Limb (tissue), 2 donors: ENCODE data around the gene ENO1.

ENCODE experiments used
- DNase-seq, 2 donors: peaks; one replicate each; pipeline ENCODE4 v3.0.0-alpha.2; 2016; ENCODE audit errors: extremely low spot score in 2 of 2

The ENO1 gene

GRCh38 chr1:8871539-8871935 is 6.9 kb downstream of the ENO1 start:
- DNase-seq = no peak

- no peak for DNase-seq
Measured at GRCh38 chr1:8870616-8871538, 7.6 kb downstream of the ENO1 start.

GRCh38 chr1:8870103-8870502 is 8.4 kb downstream of the ENO1 start:
- no peak for DNase-seq

GRCh38 chr1:8867878-8868567 is 10.5 kb downstream of the ENO1 start:
- DNase-seq = no peak

GRCh38 chr1:8866792-8867415 is 11.6 kb downstream of the ENO1 start:
- DNase-seq = no peak

- no peak for DNase-seq
Measured at GRCh38 chr1:8866173-8866791, 12.2 kb downstream of the ENO1 start.

- DNase-seq = no peak
Measured at GRCh38 chr1:8864713-8865344, 13.7 kb downstream of the ENO1 start.

- DNase-seq = no peak
Measured at GRCh38 chr1:8863794-8864233, 14.7 kb downstream of the ENO1 start.

GRCh38 chr1:8863138-8863537 is 15.3 kb downstream of the ENO1 start:
- no peak for DNase-seq

GRCh38 chr1:8862528-8862927 is 16.0 kb downstream of the ENO1 start:
- no peak for DNase-seq

- DNase-seq = no peak
Measured at GRCh38 chr1:8860738-8861516, 17.6 kb downstream of the ENO1 start.

GRCh38 chr1:8858888-8859706 is 19.4 kb downstream of the ENO1 start:
- DNase-seq = peak in 1 of 2 donors; percentile 55

GRCh38 chr1:8858112-8858668 is 20.3 kb downstream of the ENO1 start:
- no peak for DNase-seq

- no peak for DNase-seq
Measured at GRCh38 chr1:8856689-8857412, 21.6 kb downstream of the ENO1 start.

GRCh38 chr1:8854240-8854639 is 24.2 kb downstream of the ENO1 start:
- DNase-seq = no peak

GRCh38 chr1:8851060-8851459 is 27.4 kb downstream of the ENO1 start:
- DNase-seq = no peak

- DNase-seq = peak; percentile 90 to 91
Measured at GRCh38 chr1:8848663-8849386, 29.7 kb downstream of the ENO1 start.

- peak; percentile 41 to 51 for DNase-seq
Measured at GRCh38 chr1:8847990-8848389, 30.5 kb downstream of the ENO1 start.
